Measurements from ENCODE around the gene UGT1A6. TPM values are rescaled to one million over a fixed set of nuclear protein-coding genes. Genes with fewer than 3 reads are reported as not detected.

Gene UGT1A6
- polyA plus RNA-seq, 3 donors: 3.6 to 6.2 (median 4.5) TPM

- DNase-seq (ENCODE audit: low read depth in 3 of 3, low spot score in 2 of 3): no peak
Measured at GRCh38 chr2:233761040-233761769, 68.5 kb downstream of the UGT1A6 start.

GRCh38 chr2:233764264-233764663 lies 71.6 kb downstream of the UGT1A6 start:
- DNase-seq (ENCODE audit: low read depth in 3 of 3, low spot score in 2 of 3): no peak

- DNase-seq (ENCODE audit: low read depth in 3 of 3, low spot score in 2 of 3): no peak
Measured at GRCh38 chr2:233764761-233765160, 72.1 kb downstream of the UGT1A6 start.

GRCh38 chr2:233766416-233766815 lies 73.7 kb downstream of the UGT1A6 start:
- DNase-seq (ENCODE audit: low read depth in 3 of 3, low spot score in 2 of 3): no peak

GRCh38 chr2:233768076-233768475 lies 75.4 kb downstream of the UGT1A6 start:
- no peak for DNase-seq (ENCODE audit: low read depth in 3 of 3, low spot score in 2 of 3)

GRCh38 chr2:233769260-233769659 lies 76.6 kb downstream of the UGT1A6 start:
- DNase-seq (ENCODE audit: low read depth in 3 of 3, low spot score in 2 of 3): no peak

- DNase-seq (ENCODE audit: low read depth in 3 of 3, low spot score in 2 of 3): no peak
Measured at GRCh38 chr2:233772153-233772552, 79.5 kb downstream of the UGT1A6 start.

GRCh38 chr2:233772583-233772982 lies 79.9 kb downstream of the UGT1A6 start:
- no peak for DNase-seq (ENCODE audit: low read depth in 3 of 3, low spot score in 2 of 3)

- no peak for DNase-seq (ENCODE audit: low read depth in 3 of 3, low spot score in 2 of 3)
Measured at GRCh38 chr2:233773854-233774253, 81.2 kb downstream of the UGT1A6 start.

GRCh38 chr2:233775414-233775813 lies 82.7 kb downstream of the UGT1A6 start:
- DNase-seq (ENCODE audit: low read depth in 3 of 3, low spot score in 2 of 3): no peak

- no peak for DNase-seq (ENCODE audit: low read depth in 3 of 3, low spot score in 2 of 3)
Measured at GRCh38 chr2:233778030-233778429, 85.3 kb downstream of the UGT1A6 start, which contains the start of gene MROH2A. TSS of gene MROH2A (plus strand) at chr2:233778330. CDS start at chr2:233779359, 1,029 bp downstream.

GRCh38 chr2:233779722-233780121 lies 87.0 kb downstream of the UGT1A6 start:
- no peak for DNase-seq (ENCODE audit: low read depth in 3 of 3, low spot score in 2 of 3)

- no peak for DNase-seq (ENCODE audit: low read depth in 3 of 3, low spot score in 2 of 3)
Measured at GRCh38 chr2:233780771-233781170, 88.1 kb downstream of the UGT1A6 start.

- no peak for DNase-seq (ENCODE audit: low read depth in 3 of 3, low spot score in 2 of 3)
Measured at GRCh38 chr2:233789554-233789953, 96.9 kb downstream of the UGT1A6 start.

GRCh38 chr2:233791151-233791882 lies 98.6 kb downstream of the UGT1A6 start:
- no peak for DNase-seq (ENCODE audit: low read depth in 3 of 3, low spot score in 2 of 3)

- no peak for DNase-seq (ENCODE audit: low read depth in 3 of 3, low spot score in 2 of 3)
Measured at GRCh38 chr2:233791883-233792329, 99.2 kb downstream of the UGT1A6 start.

- DNase-seq (ENCODE audit: low read depth in 3 of 3, low spot score in 2 of 3): no peak
Measured at GRCh38 chr2:233792720-233793119, 100.0 kb downstream of the UGT1A6 start.

GRCh38 chr2:233793465-233794127 lies 100.9 kb downstream of the UGT1A6 start:
- DNase-seq (ENCODE audit: low read depth in 3 of 3, low spot score in 2 of 3): no peak

- DNase-seq (ENCODE audit: low read depth in 3 of 3, low spot score in 2 of 3): no peak
Measured at GRCh38 chr2:233794128-233794658, 101.5 kb downstream of the UGT1A6 start.

GRCh38 chr2:233795735-233796171 lies 103.1 kb downstream of the UGT1A6 start:
- DNase-seq (ENCODE audit: low read depth in 3 of 3, low spot score in 2 of 3): no peak

- no peak for DNase-seq (ENCODE audit: low read depth in 3 of 3, low spot score in 2 of 3)
Measured at GRCh38 chr2:233796254-233796653, 103.6 kb downstream of the UGT1A6 start.
